Mucosa of stomach (tissue), 1 donor: ENCODE data around the gene NHLRC2.

Experiments used
- H3K27me3 ChIP-seq: one replicate; pipeline ENCODE4 v1.7.0; 2013; ENCODE audit warnings: mild to moderate bottlenecking, low read length; ENCODE audit not compliant: control insufficient read depth, insufficient read depth
- H3K36me3 ChIP-seq: one replicate; pipeline ENCODE4 v1.7.0; 2013; ENCODE audit warnings: low read length; ENCODE audit not compliant: control insufficient read depth, insufficient read depth
- H3K4me1 ChIP-seq: one replicate; pipeline ENCODE4 v1.7.0; 2013; ENCODE audit warnings: mild to moderate bottlenecking, low read length; ENCODE audit not compliant: control insufficient read depth, insufficient read depth
- H3K4me3 ChIP-seq: one replicate; pipeline ENCODE4 v1.7.0; 2013; ENCODE audit warnings: low read length
- H3K9ac ChIP-seq: one replicate; pipeline ENCODE4 v1.7.0; 2013; ENCODE audit warnings: mild to moderate bottlenecking, low read length, moderate library complexity
- H3K9me3 ChIP-seq: one replicate; pipeline ENCODE4 v1.7.0; 2013; ENCODE audit warnings: mild to moderate bottlenecking, low read length, moderate library complexity; ENCODE audit not compliant: control insufficient read depth
- donor health status: Pancreatic carcinoma.

Gene NHLRC2

DNA sequence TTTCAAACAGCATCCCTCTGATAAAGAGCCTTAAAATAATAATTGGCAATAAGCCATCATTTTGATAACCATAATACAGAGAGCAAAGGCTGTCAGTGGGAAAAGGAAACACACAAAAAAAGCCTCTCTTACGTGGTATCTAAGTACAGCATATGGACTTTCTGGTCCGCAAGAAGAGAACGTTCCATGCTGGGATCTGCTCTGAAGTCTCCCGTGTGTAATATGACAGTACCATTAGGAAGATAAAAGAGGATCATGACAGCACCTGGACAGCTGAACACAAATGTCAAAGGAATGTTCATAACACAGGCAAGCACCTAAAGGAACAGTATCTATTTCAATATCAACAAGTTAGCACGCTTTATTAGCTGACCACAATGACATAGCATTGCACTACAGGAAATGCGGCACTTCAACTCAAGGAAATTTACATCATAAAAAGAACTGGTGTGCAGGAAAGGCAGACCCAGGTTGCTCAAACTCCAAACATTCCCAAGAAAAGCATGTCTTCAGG lies 10.4 kb upstream of the NHLRC2 start:
- Histone ChIP-seq H3K4me3 (no peak overlapping the region), H3K36me3 (no peaks in the 10 kb centered on the region), H3K9me3 (no peaks in the 10 kb centered on the region), H3K9ac (no peak overlapping the region), H3K4me1 (peaks cover 3% of the 10 kb centered on the region), H3K27me3 (no peaks in the 10 kb centered on the region)

GRCh38 chr10:113846036-113846435 lies 8.4 kb upstream of the NHLRC2 start:
- no peak overlapping the region for H3K9ac ChIP-seq
- no peaks in the 10 kb centered on the region for H3K27me3 ChIP-seq
- H3K36me3 ChIP-seq: no peaks in the 10 kb centered on the region
- H3K4me1 ChIP-seq: peaks cover 3% of the 10 kb centered on the region
- no peaks in the 10 kb centered on the region for H3K9me3 ChIP-seq
- H3K4me3 ChIP-seq: no peak overlapping the region

GRCh38 chr10:113849140-113849803 lies 5.2 kb upstream of the NHLRC2 start:
- H3K27me3 ChIP-seq: no peaks in the 10 kb centered on the region
- H3K9me3 ChIP-seq: no peaks in the 10 kb centered on the region
- H3K9ac ChIP-seq: no peak overlapping the region
- H3K4me1 ChIP-seq: no peaks in the 10 kb centered on the region
- H3K36me3 ChIP-seq: no peaks in the 10 kb centered on the region
- no peak overlapping the region for H3K4me3 ChIP-seq

DNA sequence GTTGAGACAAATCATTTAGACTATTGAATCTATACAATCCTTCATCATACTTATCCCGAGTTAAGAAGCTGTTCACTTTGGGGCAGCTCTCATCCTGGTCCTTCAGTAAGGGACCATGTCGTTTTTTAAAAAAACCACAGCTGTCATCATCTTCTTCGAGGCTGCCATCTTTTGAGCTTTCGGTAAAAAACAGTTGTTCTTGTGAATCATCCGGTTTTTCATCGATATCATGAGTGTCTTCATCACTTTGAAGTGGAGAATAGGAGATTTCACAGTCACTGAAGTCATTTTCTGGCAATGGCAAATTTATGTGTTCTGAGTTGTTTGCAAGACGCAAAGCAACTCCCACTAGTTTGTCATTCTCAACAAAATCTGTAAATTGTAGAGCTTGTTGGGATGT lies 4.5 kb upstream of the NHLRC2 start:
- no peaks in the 10 kb centered on the region for H3K36me3 ChIP-seq
- H3K27me3 ChIP-seq: no peaks in the 10 kb centered on the region
- no peaks in the 10 kb centered on the region for H3K4me1 ChIP-seq
- H3K9me3 ChIP-seq: no peaks in the 10 kb centered on the region
- no peak overlapping the region for H3K4me3 ChIP-seq
- H3K9ac ChIP-seq: no peak overlapping the region

- H3K9ac ChIP-seq: peak overlapping the region; percentile 98
- H3K9me3 ChIP-seq: no peaks in the 10 kb centered on the region
- no peaks in the 10 kb centered on the region for H3K27me3 ChIP-seq
- no peaks in the 10 kb centered on the region for H3K36me3 ChIP-seq
- peak overlapping the region; percentile 97 for H3K4me3 ChIP-seq
- H3K4me1 ChIP-seq: peaks cover 6% of the 10 kb centered on the region
These were observed 866 bp upstream of the NHLRC2 start for GRCh38 chr10:113853578-113854012.

DNA sequence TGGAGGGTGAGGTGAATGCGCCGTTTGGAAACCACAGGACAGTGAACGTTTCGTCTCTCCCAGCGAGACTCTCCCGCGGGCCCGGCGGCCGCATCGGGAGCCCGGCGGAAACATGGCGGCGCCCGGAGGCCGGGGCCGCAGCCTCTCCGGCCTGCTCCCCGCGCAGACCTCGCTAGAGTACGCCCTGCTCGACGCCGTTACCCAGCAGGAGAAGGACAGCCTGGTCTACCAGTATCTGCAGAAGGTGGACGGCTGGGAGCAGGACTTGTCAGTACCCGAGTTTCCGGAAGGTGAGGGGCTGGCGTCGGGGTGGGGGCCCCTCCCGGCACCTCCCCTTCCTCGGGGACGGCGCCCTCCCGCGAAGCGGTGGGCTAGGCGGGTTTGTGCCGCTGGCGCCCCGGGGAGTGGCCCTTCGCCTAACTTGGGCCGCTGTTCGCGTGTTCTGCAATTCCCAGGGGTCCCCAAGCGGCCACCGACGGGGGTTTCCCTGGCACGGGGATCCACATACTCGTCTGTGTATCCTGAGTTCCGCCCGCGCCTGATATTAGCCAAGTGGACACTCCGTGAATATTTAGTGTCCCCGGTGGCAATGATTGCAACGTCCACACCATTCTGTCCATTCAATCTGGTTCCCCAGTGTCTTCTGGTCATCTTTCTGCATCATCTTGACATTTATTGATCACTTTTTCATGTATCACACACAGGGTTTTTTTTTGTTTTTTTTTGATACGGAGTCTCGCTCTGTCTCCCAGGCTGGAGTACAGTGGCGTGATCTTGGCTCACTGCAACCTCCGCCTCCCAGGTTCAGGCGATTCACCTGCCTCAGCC lies 514 bp downstream of the NHLRC2 start:
- peak overlapping the region; percentile 97 for H3K4me3 ChIP-seq
- peak overlapping the region; percentile 98 for H3K9ac ChIP-seq
- H3K27me3 ChIP-seq: no peaks in the 10 kb centered on the region
- peaks cover 6% of the 10 kb centered on the region for H3K4me1 ChIP-seq
- no peaks in the 10 kb centered on the region for H3K36me3 ChIP-seq
- H3K9me3 ChIP-seq: no peaks in the 10 kb centered on the region

- H3K27me3 ChIP-seq: no peaks in the 10 kb centered on the region
- H3K4me3 ChIP-seq: no peak overlapping the region
- H3K9me3 ChIP-seq: no peaks in the 10 kb centered on the region
- peaks cover 6% of the 10 kb centered on the region for H3K4me1 ChIP-seq
- H3K36me3 ChIP-seq: no peaks in the 10 kb centered on the region
- H3K9ac ChIP-seq: peak overlapping the region; percentile 98
These were observed 2.1 kb downstream of the NHLRC2 start for GRCh38 chr10:113856563-113856962.

DNA sequence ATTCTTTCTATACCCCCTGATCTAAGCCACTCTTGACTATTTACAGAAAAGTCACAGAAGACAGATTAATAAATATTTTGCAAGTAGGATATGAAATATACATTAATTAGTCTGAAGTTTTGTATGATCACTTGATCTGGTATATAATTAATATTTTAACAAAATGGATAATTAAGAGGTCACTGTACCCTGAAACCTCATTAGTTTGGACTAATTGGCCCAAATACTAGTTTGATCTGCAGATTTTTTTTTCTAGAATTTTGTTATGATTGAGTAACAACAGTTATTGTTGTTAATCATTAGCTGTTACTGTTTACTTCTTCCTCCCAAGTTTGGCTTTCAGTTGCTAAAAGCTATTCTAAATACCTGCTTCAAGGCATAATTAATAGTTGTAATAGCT lies 2.7 kb downstream of the NHLRC2 start:
- Histone ChIP-seq H3K4me3 (no peak overlapping the region), H3K9me3 (no peaks in the 10 kb centered on the region), H3K4me1 (peaks cover 6% of the 10 kb centered on the region), H3K36me3 (no peaks in the 10 kb centered on the region), H3K27me3 (no peaks in the 10 kb centered on the region), H3K9ac (no peak overlapping the region)

GRCh38 chr10:113858541-113858940 lies 4.1 kb downstream of the NHLRC2 start:
- no peaks in the 10 kb centered on the region for H3K27me3 ChIP-seq
- H3K9me3 ChIP-seq: no peaks in the 10 kb centered on the region
- H3K9ac ChIP-seq: no peak overlapping the region
- no peak overlapping the region for H3K4me3 ChIP-seq
- peaks cover 6% of the 10 kb centered on the region for H3K4me1 ChIP-seq
- H3K36me3 ChIP-seq: no peaks in the 10 kb centered on the region

DNA sequence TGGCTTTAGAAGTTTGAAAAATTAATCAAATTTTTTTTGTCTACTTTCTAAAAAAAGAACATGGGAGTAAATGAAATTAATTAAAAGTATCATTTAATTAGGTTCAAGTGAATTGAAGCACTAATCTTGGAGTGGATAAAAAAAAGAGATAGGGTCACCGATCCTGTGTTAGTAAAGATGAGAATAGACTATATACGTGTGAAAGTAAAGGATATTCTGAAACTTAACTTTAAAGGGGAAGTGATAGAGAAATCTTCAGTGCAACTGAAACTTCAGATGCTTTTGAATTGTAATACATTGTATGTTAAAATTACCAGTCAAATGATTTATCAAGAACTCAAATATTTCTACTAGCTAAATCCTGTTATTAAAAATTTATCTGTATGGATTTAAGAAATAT lies 4.8 kb downstream of the NHLRC2 start:
- H3K36me3 ChIP-seq: no peaks in the 10 kb centered on the region
- H3K27me3 ChIP-seq: no peaks in the 10 kb centered on the region
- H3K4me3 ChIP-seq: no peak overlapping the region
- H3K9me3 ChIP-seq: no peaks in the 10 kb centered on the region
- H3K9ac ChIP-seq: no peak overlapping the region
- H3K4me1 ChIP-seq: peaks cover 6% of the 10 kb centered on the region

DNA sequence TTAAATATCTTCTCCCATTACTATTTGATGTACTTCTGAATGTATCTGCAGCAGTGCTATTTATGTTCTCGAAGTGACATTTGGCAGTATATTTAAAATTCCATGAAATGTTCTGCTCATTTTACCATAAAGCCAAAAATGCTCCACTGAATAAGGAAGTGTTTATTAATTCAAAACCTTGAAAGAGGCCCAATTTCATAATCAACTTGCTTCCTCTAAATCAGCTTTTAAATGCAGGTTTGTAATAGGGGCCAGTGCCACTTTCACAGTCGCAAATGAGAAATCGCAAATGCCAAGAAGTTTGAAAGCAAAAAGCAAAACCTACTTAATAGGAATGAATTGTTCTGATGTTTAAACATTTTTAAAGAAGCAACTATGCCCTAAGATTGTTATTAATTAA lies 11.4 kb downstream of the NHLRC2 start:
- Histone ChIP-seq H3K9me3 (no peaks in the 10 kb centered on the region), H3K4me3 (no peak overlapping the region), H3K4me1 (no peaks in the 10 kb centered on the region), H3K9ac (no peak overlapping the region), H3K27me3 (no peaks in the 10 kb centered on the region), H3K36me3 (no peaks in the 10 kb centered on the region)
